Mesenchymal stem cell (in vitro differentiated cells and primary cell): Measurements from ENCODE around the gene BCL7A.
"Not testable (repeated sequence)": the region's sequence is repeated elsewhere in the genome, so short reads cannot be mapped to it uniquely, and the experiment has no call there.

Source experiments
- DNase-seq: peaks from one replicate; pipeline ENCODE4 v3.0.0-alpha.2; 2013
- H2AFZ ChIP-seq: one replicate; pipeline ENCODE4 v1.6.1; 2013; ENCODE audit warnings: low read depth, mild to moderate bottlenecking, control low read depth, inconsistent platforms, low read length, moderate library complexity
- H2AK5ac ChIP-seq: 2 replicates; pipeline ENCODE4 v1.6.1; 2013; ENCODE audit warnings: low read length, moderate library complexity, mild to moderate bottlenecking, inconsistent platforms; ENCODE audit not compliant: severe bottlenecking
- H2BK120ac ChIP-seq: one replicate; pipeline ENCODE4 v1.6.1; 2013; ENCODE audit warnings: low read depth, mild to moderate bottlenecking, inconsistent platforms, low read length, moderate library complexity
- H2BK12ac ChIP-seq, 2 experiments: one replicate each; pipeline ENCODE4 v1.6.1; 2013; ENCODE audit warnings: inconsistent platforms in 2 of 2, low read length in 2 of 2, mild to moderate bottlenecking in 2 of 2, moderate library complexity in 2 of 2, control low read depth in 1 of 2
- H2BK15ac ChIP-seq: one replicate; pipeline ENCODE4 v1.6.1; 2013; ENCODE audit warnings: mild to moderate bottlenecking, low read depth, inconsistent platforms; ENCODE audit not compliant: poor library complexity, severe bottlenecking
- H2BK5ac ChIP-seq: 2 replicates; pipeline ENCODE4 v1.6.1; 2013; ENCODE audit warnings: low read depth, mild to moderate bottlenecking, low read length, control low read depth, inconsistent platforms; ENCODE audit not compliant: poor library complexity, severe bottlenecking
- H3K14ac ChIP-seq, 2 experiments: one replicate each; pipeline ENCODE4 v1.6.1; 2013; ENCODE audit warnings: inconsistent platforms in 2 of 2, low read length in 2 of 2, control low read depth in 1 of 2, mild to moderate bottlenecking in 1 of 2, moderate library complexity in 1 of 2
- H3K18ac ChIP-seq, 2 experiments: one replicate each; pipeline ENCODE4 v1.6.1; 2013; ENCODE audit warnings: inconsistent platforms in 2 of 2, low read length in 2 of 2, control low read depth in 1 of 2, low read depth in 1 of 2, mild to moderate bottlenecking in 1 of 2
- H3K23ac ChIP-seq, 2 experiments: one replicate each; pipeline ENCODE4 v1.6.1; 2013; ENCODE audit warnings: inconsistent platforms in 2 of 2, low read length in 2 of 2, mild to moderate bottlenecking in 2 of 2, moderate library complexity in 2 of 2, control low read depth in 1 of 2
- H3K27ac ChIP-seq: 2 replicates; pipeline ENCODE4 v1.5.1; 2013; ENCODE audit warnings: mild to moderate bottlenecking, moderate library complexity, low read length, control low read depth, inconsistent platforms; ENCODE audit not compliant: poor library complexity, severe bottlenecking
- H3K27me3 ChIP-seq, 2 experiments: 2 replicates each; pipeline versions ENCODE4 v1.6.1 to v1.7.0; 2013; ENCODE audit warnings: low read length in 2 of 2, mild to moderate bottlenecking in 2 of 2, moderate library complexity in 2 of 2, control low read depth in 1 of 2, inconsistent platforms in 1 of 2; ENCODE audit not compliant: control insufficient read depth in 1 of 2, insufficient read depth in 1 of 2
- H3K36me3 ChIP-seq, 2 experiments: 2 replicates each; pipeline versions ENCODE4 v1.6.1 to v1.7.0; 2013; ENCODE audit warnings: low read length in 2 of 2, control low read depth in 1 of 2, inconsistent platforms in 1 of 2, low read depth in 1 of 2, mild to moderate bottlenecking in 1 of 2; ENCODE audit not compliant: insufficient read depth in 2 of 2, control insufficient read depth in 1 of 2
- H3K4ac ChIP-seq, 2 experiments: one replicate each; pipeline ENCODE4 v1.6.1; 2013; ENCODE audit warnings: inconsistent platforms in 2 of 2, low read length in 2 of 2, mild to moderate bottlenecking in 2 of 2, moderate library complexity in 2 of 2, control low read depth in 1 of 2, low read depth in 1 of 2
- H3K4me1 ChIP-seq: 2 replicates; pipeline ENCODE4 v1.6.1; 2013; ENCODE audit warnings: low read depth, low read length, control low read depth; ENCODE audit not compliant: control insufficient read depth, insufficient read depth
- H3K4me2 ChIP-seq: 2 replicates; pipeline ENCODE4 v1.6.1; 2013; ENCODE audit warnings: low read length, mild to moderate bottlenecking, inconsistent platforms; ENCODE audit not compliant: poor library complexity, severe bottlenecking
- H3K4me3 ChIP-seq, 2 experiments: 2 replicates each; pipeline versions ENCODE4 v1.5.1 to v1.7.0; 2013; ENCODE audit warnings: low read length in 2 of 2, mild to moderate bottlenecking in 2 of 2, control low read depth in 1 of 2, low read depth in 1 of 2; ENCODE audit not compliant: insufficient read depth in 1 of 2
- H3K79me1 ChIP-seq: replicated peaks from 2 replicates; pipeline ENCODE4 v1.6.1; 2013; ENCODE audit warnings: mild to moderate bottlenecking, control low read depth, low read length, inconsistent platforms; ENCODE audit not compliant: poor library complexity, severe bottlenecking
- H3K9ac ChIP-seq: 2 replicates; pipeline ENCODE4 v1.7.0; 2013; ENCODE audit warnings: mild to moderate bottlenecking, low read length, moderate library complexity
- H3K9me3 ChIP-seq: 2 replicates; pipeline ENCODE4 v1.7.0; 2013; ENCODE audit warnings: mild to moderate bottlenecking, low read length; ENCODE audit not compliant: control insufficient read depth
- H4K8ac ChIP-seq: one replicate; pipeline ENCODE4 v1.6.1; 2013; ENCODE audit warnings: inconsistent platforms, mild to moderate bottlenecking, low read length, moderate library complexity
- H4K91ac ChIP-seq: one replicate; pipeline ENCODE4 v1.6.1; 2013; ENCODE audit warnings: mild to moderate bottlenecking, low read length, inconsistent platforms
- WGBS: methylation state at CpG from one replicate; pipeline ENCODE4 v1.1.7; 2013; ENCODE audit warnings: mixed read lengths; 5-methylcytosine and 5-hydroxymethylcytosine counted together

The BCL7A gene

DNA sequence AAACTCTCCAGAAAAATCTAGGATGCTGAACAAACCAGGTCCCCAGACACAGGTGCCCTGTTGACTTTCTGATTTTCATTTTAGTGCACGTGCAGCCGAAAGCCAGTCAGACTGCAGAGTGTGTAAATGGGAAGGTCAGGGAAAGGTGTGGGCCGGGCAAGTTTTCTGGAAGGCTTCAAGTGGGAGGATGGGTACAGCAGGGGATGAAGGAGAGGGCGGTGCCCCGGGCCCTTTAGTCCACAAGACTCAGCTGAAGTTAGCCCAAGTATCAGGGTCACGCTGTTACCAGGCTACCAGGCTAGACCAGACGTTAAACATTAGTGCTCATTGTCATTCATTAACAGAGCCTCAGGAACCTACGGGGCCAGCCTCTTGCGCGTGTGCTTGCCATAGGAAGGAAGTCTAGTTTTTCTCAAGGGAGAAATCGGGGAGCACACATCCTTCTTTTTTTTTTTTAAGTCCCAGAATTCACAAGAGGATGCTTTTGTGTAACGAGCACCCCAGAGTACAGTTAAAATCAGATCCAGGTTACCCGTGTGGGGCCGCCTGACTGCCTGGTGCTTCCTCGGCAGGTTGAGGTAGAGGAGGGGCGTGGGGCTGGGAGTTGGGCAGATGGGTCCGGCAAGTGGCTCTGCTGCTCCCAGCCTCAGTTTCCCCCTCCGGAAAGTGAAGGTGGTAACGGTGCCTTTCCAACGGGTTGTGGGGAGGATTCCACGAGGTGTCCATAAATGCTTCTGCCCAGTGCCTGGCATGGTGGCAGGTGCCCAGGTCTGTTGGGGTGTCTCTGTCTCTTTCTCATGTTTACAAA, 19.1 kb downstream of the BCL7A start:
- H2BK15ac ChIP-seq = peak overlapping the region; percentile 21
- no peak overlapping the region for H2BK120ac ChIP-seq
- 95% methylated on average over 21 of the region's 21 CpGs for WGBS
- peak overlapping the region; percentile 96 for H2AK5ac ChIP-seq
- DNase-seq = no peak
- no peaks in the 10 kb centered on the region for H3K27me3 ChIP-seq
- peak overlapping the region; percentile 56 for H3K4me2 ChIP-seq
- H3K4me3 ChIP-seq = no peak overlapping the region
- peak overlapping the region; percentile 71 for H3K27ac ChIP-seq
- H3K9ac ChIP-seq = no peak overlapping the region
- H2BK12ac ChIP-seq = no peak overlapping the region
- peak overlapping the region; percentile 71 for H2BK5ac ChIP-seq
- H3K79me1 ChIP-seq = peaks cover 19% of the 10 kb centered on the region
- no peak overlapping the region for H3K14ac ChIP-seq
- H3K23ac ChIP-seq = no peak overlapping the region
- H3K18ac ChIP-seq = no peak overlapping the region
- no peak overlapping the region for H4K8ac ChIP-seq
- no peak overlapping the region for H4K91ac ChIP-seq
- H3K4ac ChIP-seq = no peak overlapping the region
- peaks cover 17% of the 10 kb centered on the region for H3K4me1 ChIP-seq
- no peaks in the 10 kb centered on the region for H3K9me3 ChIP-seq
- no peak overlapping the region for H2AFZ ChIP-seq
- peaks cover 8 to 40% of the 10 kb centered on the region in 2 experiments for H3K36me3 ChIP-seq

DNA sequence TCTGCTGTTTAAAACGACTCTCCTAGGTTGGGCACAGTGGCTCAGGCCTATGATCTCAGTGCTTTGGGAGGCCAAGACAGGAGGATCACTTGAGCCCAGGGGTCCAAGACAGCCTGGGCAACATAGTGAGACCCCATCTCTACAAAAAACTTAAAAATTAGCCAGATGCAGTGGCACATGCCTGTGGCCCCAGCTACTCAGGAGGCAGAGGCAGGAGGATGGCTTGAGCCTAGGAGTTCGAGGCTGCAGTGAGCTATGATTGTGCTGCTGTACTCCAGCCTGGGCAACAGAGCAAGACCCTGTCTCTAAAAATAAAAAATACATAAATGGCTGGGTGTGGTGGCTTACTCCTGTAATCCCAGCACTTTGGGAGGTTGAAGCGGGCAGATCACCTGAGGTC, 19.8 kb downstream of the BCL7A start:
- not testable (repeated sequence) for H4K91ac ChIP-seq, H2BK12ac ChIP-seq, H3K14ac ChIP-seq, H3K4me2 ChIP-seq, H3K27me3 ChIP-seq, H2BK15ac ChIP-seq, H3K4ac ChIP-seq, H3K18ac ChIP-seq, H3K9ac ChIP-seq, H3K23ac ChIP-seq, H3K9me3 ChIP-seq, H3K4me3 ChIP-seq, H2AFZ ChIP-seq, H4K8ac ChIP-seq, H2BK120ac ChIP-seq, DNase-seq
- peaks cover 20% of the 10 kb centered on the region for H3K4me1 ChIP-seq
- H2AK5ac ChIP-seq = peak overlapping the region; percentile 96
- H3K79me1 ChIP-seq = peaks cover 16% of the 10 kb centered on the region
- 94% methylated on average over 3 of the region's 3 CpGs for WGBS
- H2BK5ac ChIP-seq = peak overlapping the region; percentile 71
- H3K36me3 ChIP-seq = peaks cover 8 to 40% of the 10 kb centered on the region in 2 experiments
- H3K27ac ChIP-seq = peak overlapping the region; percentile 71

DNA sequence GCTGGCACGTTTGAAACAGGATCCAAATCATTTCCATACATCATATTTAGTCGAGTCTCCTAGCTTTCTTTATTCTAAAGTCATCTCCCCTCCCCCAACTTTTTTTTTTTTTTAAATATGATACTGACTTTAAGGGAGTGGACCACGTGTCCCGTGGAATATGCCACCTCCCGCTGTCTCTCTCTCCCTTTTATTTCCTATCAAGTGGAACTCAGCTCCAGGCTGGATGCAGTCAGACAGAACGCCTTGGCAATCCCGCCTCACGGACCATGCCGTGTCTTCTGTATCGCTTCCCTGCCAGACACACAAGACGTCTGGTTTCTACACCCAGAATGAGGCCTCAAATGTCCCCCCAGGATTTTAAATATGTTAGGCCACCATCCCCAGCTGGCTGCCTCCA, 21.2 kb downstream of the BCL7A start:
- Histone ChIP-seq H4K91ac (no peak overlapping the region), H3K9me3 (no peaks in the 10 kb centered on the region), H3K4me3 (no peak overlapping the region), H3K23ac (no peak overlapping the region), H2BK120ac (no peak overlapping the region), H2AFZ (no peak overlapping the region), H2BK15ac (no peak overlapping the region), H3K27me3 (no peaks in the 10 kb centered on the region), H2BK5ac (no peak overlapping the region), H3K18ac (no peak overlapping the region), H4K8ac (no peak overlapping the region), H3K4me1 (peaks cover 20% of the 10 kb centered on the region), H2AK5ac (no peak overlapping the region), H3K79me1 (peaks cover 12% of the 10 kb centered on the region), H3K9ac (no peak overlapping the region), H3K36me3 (peaks cover 8 to 42% of the 10 kb centered on the region in 2 experiments), H2BK12ac (no peak overlapping the region), H3K14ac (no peak overlapping the region), H3K27ac (no peak overlapping the region), H3K4me2 (no peak overlapping the region), H3K4ac (no peak overlapping the region)
- DNase-seq = no peak
- over 99% methylated on average over 10 of the region's 11 CpGs for WGBS

DNA sequence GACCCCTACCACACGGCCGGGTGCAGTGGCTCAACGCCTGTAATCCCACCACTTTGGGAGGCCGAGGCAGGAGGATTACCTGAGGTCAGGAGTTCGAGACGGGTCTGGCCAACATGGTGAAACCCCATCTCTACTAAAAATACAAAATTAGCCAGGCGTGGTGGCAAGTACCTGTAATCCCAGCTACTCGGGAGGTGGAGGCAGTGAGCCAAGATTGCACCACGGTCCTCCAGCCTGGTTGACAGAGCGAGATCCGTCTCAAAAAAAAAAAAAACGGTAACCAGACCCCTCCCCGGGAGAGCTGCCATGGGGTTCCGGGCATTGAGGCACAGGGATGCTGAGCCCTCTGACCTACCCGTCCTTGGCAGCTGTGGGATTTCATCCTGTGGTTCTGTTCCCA, 21.8 kb downstream of the BCL7A start:
- no peak overlapping the region for H2AK5ac ChIP-seq
- H3K27ac ChIP-seq = no peak overlapping the region
- peaks cover 11% of the 10 kb centered on the region for H3K79me1 ChIP-seq
- H3K9me3 ChIP-seq = no peaks in the 10 kb centered on the region
- H3K4me2 ChIP-seq = no peak overlapping the region
- H3K4me3 ChIP-seq = no peak overlapping the region
- H3K27me3 ChIP-seq = no peaks in the 10 kb centered on the region
- H3K18ac ChIP-seq = no peak overlapping the region
- no peak overlapping the region for H3K23ac ChIP-seq
- no peak overlapping the region for H3K9ac ChIP-seq
- no peak overlapping the region for H2BK120ac ChIP-seq
- 98% methylated on average over 14 of the region's 15 CpGs for WGBS
- peaks cover 8 to 42% of the 10 kb centered on the region in 2 experiments for H3K36me3 ChIP-seq
- H2BK12ac ChIP-seq = no peak overlapping the region
- H2AFZ ChIP-seq = no peak overlapping the region
- H2BK5ac ChIP-seq = no peak overlapping the region
- no peak overlapping the region for H3K14ac ChIP-seq
- peaks cover 20% of the 10 kb centered on the region for H3K4me1 ChIP-seq
- no peak overlapping the region for H2BK15ac ChIP-seq
- no peak overlapping the region for H3K4ac ChIP-seq
- H4K91ac ChIP-seq = no peak overlapping the region
- no peak overlapping the region for H4K8ac ChIP-seq
- DNase-seq = no peak
